Activated CD4-positive, alpha-beta memory T cell treated with anti-CD3 and anti-CD28 coated beads for 36 hours (primary cell): Measurements from ENCODE around the gene NCF2. TPM values are rescaled to one million over a fixed set of nuclear protein-coding genes. Genes with fewer than 3 reads are reported as not detected.
A peak's percentile ranks its signal among the peaks of the same experiment; 100 is the strongest.
"Not testable (repeated sequence)": the region's sequence is repeated elsewhere in the genome, so short reads cannot be mapped to it uniquely, and the experiment has no call there.

Experiments used
- CTCF ChIA-PET: fragments of 350-600 bp; sonication (Branson Sonifier 250); formaldehyde crosslinking; loops from one replicate; lab custom pipeline; 2021; ENCODE audit warnings: antibody characterized with exemption, inconsistent platforms; lab: Charles Lee
- POLR2A ChIA-PET: fragments of 350-600 bp; sonication (Branson Sonifier 250); formaldehyde crosslinking; loops from one replicate; lab custom pipeline; 2021; ENCODE audit warnings: antibody characterized with exemption; lab: Charles Lee
- DNase-seq: peaks from one replicate; pipeline ENCODE4 v3.0.0-alpha.2; 2020
- H3K27ac Mint-ChIP-seq: one replicate; pipeline ENCODE4 v1.8.0; 2021; ENCODE audit warnings: mixed read lengths
- H3K27me3 Mint-ChIP-seq: one replicate; pipeline ENCODE4 v1.8.0; 2021; ENCODE audit warnings: mixed read lengths
- H3K36me3 Mint-ChIP-seq: one replicate; pipeline ENCODE4 v1.8.0; 2021; ENCODE audit warnings: mixed read lengths
- H3K4me1 Mint-ChIP-seq: one replicate; pipeline ENCODE4 v1.8.0; 2021; ENCODE audit warnings: low read depth, mixed read lengths
- H3K4me3 Mint-ChIP-seq: one replicate; pipeline ENCODE4 v1.8.0; 2021; ENCODE audit warnings: mild to moderate bottlenecking, mixed read lengths
- H3K9me3 Mint-ChIP-seq: one replicate; pipeline ENCODE4 v1.8.0; 2021; ENCODE audit warnings: mixed read lengths
- intact Hi-C: fragments of 100-400 bp; cut with micrococcal nuclease; formaldehyde crosslinking; loops from one replicate; pipeline ENCODE4 v1.15.1; 2023
- total RNA-seq, 2 experiments: library from RNA; stranded (reverse); gene quantifications; one replicate each; pipeline ENCODE4 v1.2.3, GENCODE V29; 2021

NCF2 gene
- total RNA-seq, 2 experiments from 2014 or later = 6.6 to 7.7 TPM

DNA sequence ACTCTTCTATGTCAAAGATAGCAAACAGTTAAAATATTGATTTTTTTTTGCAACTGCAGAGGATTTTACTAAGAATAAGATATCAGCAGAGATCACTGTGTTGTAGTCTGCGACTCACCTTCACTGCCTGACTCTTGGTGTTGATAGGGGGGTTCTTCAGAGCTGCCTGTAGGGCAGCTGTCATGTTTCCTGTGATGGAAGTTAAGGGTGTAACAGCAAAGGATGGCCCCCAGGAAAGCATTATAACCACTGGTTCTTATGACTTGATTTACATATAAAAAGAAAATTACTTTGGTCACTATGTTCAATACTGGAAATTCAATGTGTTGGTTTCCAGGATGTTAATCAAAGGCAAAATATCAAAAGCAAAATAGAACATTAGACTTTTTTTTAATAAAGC is 42.7 kb upstream of the NCF2 start:
- Mint-ChIP-seq H3K36me3 (peaks cover 42% of the 10 kb centered on the region), H3K4me3 (peak overlapping the region; percentile 95), H3K4me1 (peaks cover 55% of the 10 kb centered on the region), H3K27ac (peak overlapping the region; percentile 99), H3K9me3 (no peaks in the 10 kb centered on the region), H3K27me3 (no peaks in the 10 kb centered on the region)
- ChIA-PET CTCF (interaction anchor here (1.1 to 5.5 kb wide), 8 partner anchors 12 to 283 kb away, joined by 3 to 57 read pairs (median 6); partner anchors contain the start of genes APOBEC4 and SMG7), POLR2A (interaction anchor here (1.0 to 1.5 kb wide), 3 partner anchors 38 to 63 kb away, joined by 3 to 4 read pairs (median 4); partner anchors contain the start of gene NCF2)
- intact Hi-C loops = loop anchor here (1.0 to 10.0 kb wide), 4 partner anchors 52 to 1522 kb away; partner anchors contain the start of genes EDEM3, SWT1 and TRMT1L
- peak; percentile 26 for DNase-seq

GRCh38 chr1:183632114-183632513 is 41.9 kb upstream of the NCF2 start:
- peaks cover 53% of the 10 kb centered on the region for H3K4me1 Mint-ChIP-seq
- H3K27me3 Mint-ChIP-seq = no peaks in the 10 kb centered on the region
- peaks cover 42% of the 10 kb centered on the region for H3K36me3 Mint-ChIP-seq
- DNase-seq = no peak
- peak overlapping the region; percentile 31 for H3K4me3 Mint-ChIP-seq
- H3K27ac Mint-ChIP-seq = peak overlapping the region; percentile 50
- ChIA-PET CTCF (interaction anchor here (1.5 to 5.5 kb wide), 4 partner anchors 12 to 284 kb away, joined by 3 to 57 read pairs (median 8); partner anchors contain the start of gene APOBEC4), POLR2A (interaction anchor here (1.5 kb wide), 1 partner anchor 62 kb away, joined by 4 read pairs; no protein-coding TSS in a partner anchor)
- no peaks in the 10 kb centered on the region for H3K9me3 Mint-ChIP-seq
- intact Hi-C loops = loop anchor here (10.0 kb wide), 3 partner anchors 533 to 1523 kb away; partner anchors contain the start of genes EDEM3, SWT1 and TRMT1L

GRCh38 chr1:183630748-183631147 is 40.5 kb upstream of the NCF2 start:
- Mint-ChIP-seq H3K4me1 (peaks cover 43% of the 10 kb centered on the region), H3K9me3 (no peaks in the 10 kb centered on the region), H3K36me3 (peaks cover 39% of the 10 kb centered on the region), H3K4me3 (peak overlapping the region; percentile 48), H3K27me3 (no peaks in the 10 kb centered on the region), H3K27ac (peak overlapping the region; percentile 55)
- DNase-seq = no peak
- ChIA-PET CTCF (interaction anchor here (1.7 to 5.5 kb wide), 2 partner anchors 23 to 55 kb away, joined by 8 to 57 read pairs; partner anchors contain the start of gene APOBEC4), POLR2A (no interaction called here)
- intact Hi-C loops = loop anchor here (10.0 kb wide), 3 partner anchors 534 to 1524 kb away; partner anchors contain the start of genes EDEM3, SWT1 and TRMT1L

GRCh38 chr1:183628537-183628936 is 38.3 kb upstream of the NCF2 start:
- POLR2A ChIA-PET = no interaction called here
- CTCF ChIA-PET = interaction anchor here (0.7 to 1.4 kb wide), 3 partner anchors 9 to 352 kb away, joined by 3 to 4 read pairs (median 4); no protein-coding TSS in a partner anchor
- Mint-ChIP-seq H3K27me3 (no peaks in the 10 kb centered on the region), H3K4me3 (no peak overlapping the region), H3K36me3 (peaks cover 44% of the 10 kb centered on the region), H3K4me1 (peaks cover 41% of the 10 kb centered on the region), H3K9me3 (no peaks in the 10 kb centered on the region), H3K27ac (peak overlapping the region; percentile 69)
- intact Hi-C loops = no loop called here
- no peak for DNase-seq

DNA sequence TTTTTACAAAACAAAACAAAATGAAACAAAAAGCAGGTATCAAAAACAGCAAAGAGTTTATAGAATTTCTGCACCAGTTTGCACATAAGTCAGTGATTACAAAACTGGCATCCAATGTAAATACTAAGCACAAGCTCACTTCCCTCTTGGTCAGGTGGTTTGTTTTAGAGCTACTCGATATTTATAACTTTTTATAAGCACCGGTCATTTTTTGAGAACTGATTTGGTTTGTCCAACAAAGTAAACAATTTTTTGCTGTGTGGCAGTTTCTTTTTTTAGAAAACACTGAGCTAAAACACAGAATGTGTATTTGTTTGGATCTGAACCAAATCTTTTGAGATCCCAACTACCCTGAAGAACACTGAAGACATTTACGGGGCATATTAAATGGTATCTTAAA is 36.0 kb upstream of the NCF2 start:
- Mint-ChIP-seq H3K27ac (peak overlapping the region; percentile 69), H3K36me3 (peaks cover 38% of the 10 kb centered on the region), H3K4me1 (peaks cover 27% of the 10 kb centered on the region)
- intact Hi-C loops, H3K27me3 Mint-ChIP-seq, DNase-seq, H3K9me3 Mint-ChIP-seq, H3K4me3 Mint-ChIP-seq, POLR2A ChIA-PET: not testable (repeated sequence)
- CTCF ChIA-PET = interaction anchor here (1.0 to 1.5 kb wide), 2 partner anchors 30 to 344 kb away, joined by 3 to 6 read pairs; no protein-coding TSS in a partner anchor

- no peaks in the 10 kb centered on the region for H3K27me3 Mint-ChIP-seq
- intact Hi-C loops = loop anchor here (1.0 to 2.0 kb wide), 3 partner anchors 32 to 342 kb away; partner anchors contain the start of gene NCF2
These were observed 32.9 kb upstream of the NCF2 start for GRCh38 chr1:183622884-183623785.

GRCh38 chr1:183622013-183622412 is 31.8 kb upstream of the NCF2 start:
- Mint-ChIP-seq H3K36me3 (peaks cover 15% of the 10 kb centered on the region), H3K27ac (no peak overlapping the region), H3K27me3 (no peaks in the 10 kb centered on the region), H3K9me3 (no peaks in the 10 kb centered on the region), H3K4me3 (no peak overlapping the region), H3K4me1 (peaks cover 3% of the 10 kb centered on the region)
- CTCF ChIA-PET = interaction anchor here (1.0 to 1.2 kb wide), 3 partner anchors 71 to 340 kb away, joined by 3 to 6 read pairs (median 4); no protein-coding TSS in a partner anchor
- intact Hi-C loops = loop anchor here (2.0 kb wide), 1 partner anchor 31 kb away; the partner anchor contains the start of gene NCF2
- DNase-seq = no peak
- POLR2A ChIA-PET = no interaction called here

More at GRCh38 chr1:183622884-183623785, 32.9 kb upstream of the NCF2 start:
- peak; percentile 63 for DNase-seq
- Mint-ChIP-seq H3K4me3 (no peak overlapping the region), H3K27ac (no peak overlapping the region), H3K36me3 (peaks cover 16% of the 10 kb centered on the region), H3K9me3 (no peaks in the 10 kb centered on the region), H3K4me1 (peaks cover 4% of the 10 kb centered on the region)
- ChIA-PET POLR2A (no interaction called here), CTCF (interaction anchor here (1.0 to 1.2 kb wide), 4 partner anchors 72 to 341 kb away, joined by 3 to 6 read pairs (median 4); no protein-coding TSS in a partner anchor)

GRCh38 chr1:183620311-183620710 is 30.1 kb upstream of the NCF2 start:
- H3K4me1 Mint-ChIP-seq = no peaks in the 10 kb centered on the region
- H3K27me3 Mint-ChIP-seq = no peaks in the 10 kb centered on the region
- peaks cover 13% of the 10 kb centered on the region for H3K36me3 Mint-ChIP-seq
- CTCF ChIA-PET = interaction anchor here (0.5 to 1.7 kb wide), 3 partner anchors 8 to 838 kb away, joined by 3 to 4 read pairs (median 3); no protein-coding TSS in a partner anchor
- intact Hi-C loops = no loop called here
- DNase-seq = no peak
- no peaks in the 10 kb centered on the region for H3K9me3 Mint-ChIP-seq
- H3K4me3 Mint-ChIP-seq = no peak overlapping the region
- no peak overlapping the region for H3K27ac Mint-ChIP-seq
- POLR2A ChIA-PET = no interaction called here

DNA sequence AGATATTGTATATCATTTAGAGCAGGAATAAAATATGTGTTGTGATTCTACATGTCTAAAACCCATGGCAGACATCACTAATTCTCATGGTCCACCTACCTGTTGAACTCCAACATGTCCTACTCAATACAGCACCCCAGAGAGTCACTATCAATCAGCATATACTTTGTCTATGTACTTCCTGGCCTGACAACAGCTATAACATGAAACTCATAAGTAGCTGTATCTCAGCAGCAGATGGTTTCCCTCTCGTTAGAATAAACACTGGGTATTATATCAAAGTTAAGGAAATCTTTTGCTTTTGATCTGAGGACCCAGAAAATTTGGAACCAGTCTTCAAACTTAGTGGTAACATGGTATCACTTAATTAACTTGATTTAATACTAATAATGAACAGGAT is 29.5 kb upstream of the NCF2 start:
- Mint-ChIP-seq H3K9me3 (no peaks in the 10 kb centered on the region), H3K27ac (no peak overlapping the region), H3K4me3 (no peak overlapping the region), H3K36me3 (peaks cover 9% of the 10 kb centered on the region), H3K4me1 (no peaks in the 10 kb centered on the region), H3K27me3 (no peaks in the 10 kb centered on the region)
- CTCF ChIA-PET = interaction anchor here (0.5 to 1.7 kb wide), 3 partner anchors 9 to 837 kb away, joined by 3 to 4 read pairs (median 3); no protein-coding TSS in a partner anchor
- intact Hi-C loops = no loop called here
- no peak for DNase-seq
- POLR2A ChIA-PET = no interaction called here

- POLR2A ChIA-PET, H3K36me3 Mint-ChIP-seq, CTCF ChIA-PET, H3K9me3 Mint-ChIP-seq, intact Hi-C loops, H3K4me1 Mint-ChIP-seq, H3K27ac Mint-ChIP-seq, H3K27me3 Mint-ChIP-seq, H3K4me3 Mint-ChIP-seq, DNase-seq: not testable (repeated sequence)
These were observed 27.9 kb upstream of the NCF2 start for GRCh38 chr1:183618202-183618601.

DNA sequence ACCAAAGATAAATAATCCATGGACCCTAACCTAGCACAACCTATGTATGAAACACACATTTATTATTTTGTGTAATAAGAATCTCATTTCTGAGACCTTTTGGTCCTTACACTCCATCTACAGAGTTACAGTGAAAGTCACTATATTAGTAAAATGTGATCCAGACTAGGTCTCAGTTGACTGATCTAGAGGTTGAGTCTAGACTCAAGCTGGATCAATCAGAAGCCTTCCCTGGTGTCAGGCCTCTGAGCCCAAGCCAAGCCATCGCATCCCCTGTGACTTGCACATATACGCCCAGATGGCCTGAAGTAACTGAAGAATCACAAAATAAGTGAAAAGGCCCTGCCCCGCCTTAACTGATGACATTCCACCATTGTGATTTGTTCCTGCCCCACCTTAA is 22.7 kb upstream of the NCF2 start:
- H3K4me3 Mint-ChIP-seq, H3K9me3 Mint-ChIP-seq, DNase-seq, H3K36me3 Mint-ChIP-seq, intact Hi-C loops, H3K27me3 Mint-ChIP-seq, CTCF ChIA-PET, H3K27ac Mint-ChIP-seq, H3K4me1 Mint-ChIP-seq, POLR2A ChIA-PET: not testable (repeated sequence)
